ENCODE results near the gene GPR132.
A peak's percentile ranks its signal among the peaks of the same experiment; 100 is the strongest.

- TF ChIP-seq MXI1 (IDR thresholded peaks at IDR 0.05; ENCODE audit: low read depth, low read length) (no peak), ETV6 (conservative IDR thresholded peaks at IDR 0.05 in 1 of 2, IDR thresholded peaks at IDR 0.05 in 1 of 2; ENCODE audit: borderline replicate concordance in 1 of 2, low read depth in 1 of 2) (no peak), CTCF (IDR thresholded peaks at IDR 0.05 in 2 of 3, conservative IDR thresholded peaks at IDR 0.05 in 1 of 3; ENCODE audit: control insufficient read depth in 2 of 3, extremely low read depth in 1 of 3, insufficient read depth in 1 of 3, low read depth in 3 of 3, low read length in 3 of 3) (no peak), SMC3 (IDR thresholded peaks at IDR 0.05; ENCODE audit: borderline replicate concordance, low read length) (no peak), MYC (IDR thresholded peaks at IDR 0.05; ENCODE audit: insufficient read depth, insufficient read length, insufficient replicate concordance, low read length, severe bottlenecking) (no peak), POLR2A (IDR thresholded peaks at IDR 0.05; ENCODE audit: low read depth, low read length) (no peak), FOXK2 (IDR thresholded peaks at IDR 0.05) (no peak), HSF1 (IDR thresholded peaks at IDR 0.05; ENCODE audit: low read depth, low read length) (no peak), POLR2AphosphoS5 (IDR thresholded peaks at IDR 0.05; ENCODE audit: low read length) (peak; percentile 52), EZH2 (IDR thresholded peaks at IDR 0.05; ENCODE audit: borderline replicate concordance, control insufficient read depth, low read depth, low read length) (no peak), CEBPB (IDR thresholded peaks at IDR 0.05; ENCODE audit: borderline replicate concordance in 1 of 2, low read depth in 2 of 2, low read length in 2 of 2) (no peak), USF2 (IDR thresholded peaks at IDR 0.05; ENCODE audit: borderline replicate concordance, low read depth, low read length) (no peak), MAX (IDR thresholded peaks at IDR 0.05; ENCODE audit: low read depth, low read length) (0 out of 2 replicates have a peak, but pooled peaks have one; percentile 25), MTA3 (IDR thresholded peaks at IDR 0.05; ENCODE audit: borderline replicate concordance, low read length) (no peak)
These were observed 3.6 kb upstream of the GPR132 start for GRCh38 chr14:105068818-105069217.
